Stimulated activated CD8-positive, alpha-beta memory T cell treated with anti-CD3 and anti-CD28 coated beads, Interleukin-4, amount 100 ng/mL, for 24 hours (primary cell): ENCODE data around the gene RNF169.
"Not testable (repeated sequence)": the region's sequence is repeated elsewhere in the genome, so short reads cannot be mapped to it uniquely, and the experiment has no call there.

Experiments
- DNase-seq: peaks from one replicate; pipeline ENCODE4 v3.0.0-alpha.2; 2020; ENCODE audit warnings: low read depth

Gene RNF169

GRCh38 chr11:74726547-74727182, 22.0 kb upstream of the RNF169 start:
- DNase-seq = peak; percentile 44

GRCh38 chr11:74729397-74729796, 19.3 kb upstream of the RNF169 start:
- no peak for DNase-seq

- no peak for DNase-seq
These were observed 17.9 kb upstream of the RNF169 start for GRCh38 chr11:74730571-74731260.

DNA sequence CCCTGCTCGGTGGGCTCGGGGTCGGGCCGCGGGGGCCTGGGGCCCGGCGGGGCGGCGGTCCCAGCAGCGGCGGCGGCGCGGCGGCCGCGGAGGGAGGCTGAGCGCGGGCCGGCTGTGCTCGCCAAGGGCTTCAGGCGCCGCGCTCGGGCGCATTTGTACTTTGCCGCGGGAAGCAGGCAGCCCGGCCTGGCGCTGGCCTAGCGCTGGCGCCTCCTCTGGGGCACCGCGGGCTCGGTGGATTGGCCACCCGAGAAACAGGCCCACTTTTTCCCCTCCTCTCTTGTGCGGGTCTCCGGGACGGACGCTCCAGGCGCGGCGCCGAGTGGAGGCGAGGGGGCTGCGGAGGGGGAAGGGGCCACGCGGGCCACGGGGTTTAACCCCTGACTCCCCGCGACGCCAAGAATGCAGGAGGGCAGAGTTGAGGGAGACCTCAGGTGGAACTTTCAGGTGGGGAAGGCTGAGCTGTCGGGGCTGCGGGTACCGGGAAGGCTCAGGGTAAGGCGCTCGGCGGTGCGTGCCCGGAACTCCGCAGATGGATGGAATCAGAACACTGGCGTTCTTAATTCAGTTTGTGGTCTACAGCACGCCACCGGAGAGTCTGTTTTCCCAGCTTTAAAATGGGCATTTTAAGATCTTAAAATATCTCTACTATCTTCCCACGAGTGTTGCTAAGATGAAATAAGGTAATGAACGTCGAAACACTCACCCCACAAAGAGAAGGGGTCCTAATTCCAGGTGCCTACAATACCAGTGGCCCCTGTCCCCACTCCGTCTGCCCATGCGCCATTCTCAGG, 17.2 kb upstream of the RNF169 start, which contains the start of gene CHRDL2:
CHRDL2 (minus strand) TSS at position 126 of the 794 bp plus-strand sequence. CDS start 538 bp downstream, outside the sequence.
- no peak for DNase-seq

DNA sequence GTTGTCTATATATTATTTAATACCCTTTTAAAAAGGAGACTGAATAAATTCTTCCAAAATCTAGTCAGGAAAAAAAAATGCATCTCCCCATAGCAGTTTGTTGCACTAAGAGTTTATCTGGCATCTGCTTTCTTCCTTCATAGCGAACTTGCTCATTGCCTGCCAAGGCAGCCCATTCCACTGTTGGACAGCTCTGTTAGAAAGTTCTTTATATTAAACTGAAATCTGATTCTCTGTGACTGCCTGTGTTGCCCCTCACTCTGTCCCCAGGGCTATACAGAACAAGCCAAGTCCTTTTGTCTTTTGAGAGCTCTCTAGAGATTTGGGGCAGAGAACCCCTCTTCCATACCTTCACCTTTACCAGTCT, 14.1 kb upstream of the RNF169 start:
- no peak for DNase-seq

- no peak for DNase-seq
These were observed 13.2 kb upstream of the RNF169 start for GRCh38 chr11:74735365-74735928.

- no peak for DNase-seq
These were observed 12.6 kb upstream of the RNF169 start for GRCh38 chr11:74736031-74736430.

- no peak for DNase-seq
These were observed 8.9 kb upstream of the RNF169 start for GRCh38 chr11:74739546-74740270.

- DNase-seq = no peak
These were observed 6.6 kb upstream of the RNF169 start for GRCh38 chr11:74742070-74742469.

- DNase-seq = no peak
These were observed 5.0 kb upstream of the RNF169 start for GRCh38 chr11:74743640-74744039.

DNA sequence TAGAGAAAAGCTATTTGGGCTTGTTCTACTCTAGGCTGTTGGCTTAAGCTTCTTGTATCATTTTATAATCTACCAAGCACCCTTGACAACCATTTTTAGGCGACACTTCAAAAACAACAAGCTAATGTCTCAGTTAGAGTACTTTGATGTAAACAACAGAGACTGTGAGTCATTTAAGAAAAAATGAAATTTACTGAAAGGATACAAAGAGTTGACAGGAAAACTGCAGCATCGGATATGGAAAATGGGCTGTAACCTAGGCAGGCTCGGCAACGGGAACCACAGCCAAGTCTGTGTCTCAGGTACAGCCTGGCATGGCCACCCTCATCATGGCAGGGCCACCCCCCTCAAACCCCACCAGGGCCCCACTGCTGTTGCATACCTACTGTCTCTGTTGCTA, 4.4 kb upstream of the RNF169 start:
- no peak for DNase-seq

GRCh38 chr11:74746868-74747267, 1.8 kb upstream of the RNF169 start:
- no peak for DNase-seq

DNA sequence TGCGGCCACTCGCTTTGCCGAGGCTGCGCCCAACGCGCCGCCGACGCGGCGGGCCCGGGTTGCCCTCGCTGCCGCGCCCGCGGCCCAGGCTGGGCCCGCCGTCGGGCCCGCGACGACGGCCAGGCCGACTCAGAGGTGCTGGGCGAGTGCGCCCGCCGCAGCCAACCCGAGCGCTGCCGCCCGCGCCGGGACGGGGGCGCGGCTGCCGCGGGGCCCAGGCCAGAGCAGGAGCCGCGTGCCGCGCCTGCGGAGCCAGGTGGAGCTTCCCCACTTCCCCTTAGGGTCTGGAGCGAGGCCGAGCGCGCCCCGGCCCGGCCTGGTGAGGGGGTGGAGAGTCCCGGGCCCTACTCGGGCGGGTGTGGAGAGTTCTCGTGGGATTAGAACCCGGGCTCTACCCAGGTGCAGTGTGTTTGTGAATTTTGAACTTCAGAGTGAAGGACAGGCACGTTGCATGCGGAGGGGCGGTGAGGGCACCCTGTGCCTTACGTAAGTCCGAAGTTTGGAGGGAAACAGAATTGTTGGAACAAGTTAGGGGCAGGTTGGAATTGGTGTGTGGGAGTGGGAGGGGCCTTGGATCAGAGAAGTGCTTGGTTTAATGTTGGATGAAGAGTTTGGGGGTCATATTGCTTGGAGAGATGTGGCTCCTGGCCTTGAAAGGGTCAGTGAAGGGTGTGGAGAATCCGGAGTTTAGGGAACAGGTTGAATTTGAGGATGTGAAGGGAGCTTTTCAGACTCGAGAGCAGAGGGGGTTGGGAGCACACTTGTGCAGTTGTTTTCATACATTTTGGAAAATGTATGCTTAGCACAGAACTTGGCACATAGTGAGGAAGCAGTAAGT, 697 bp downstream of the RNF169 start:
- peak; percentile 21 for DNase-seq

DNA sequence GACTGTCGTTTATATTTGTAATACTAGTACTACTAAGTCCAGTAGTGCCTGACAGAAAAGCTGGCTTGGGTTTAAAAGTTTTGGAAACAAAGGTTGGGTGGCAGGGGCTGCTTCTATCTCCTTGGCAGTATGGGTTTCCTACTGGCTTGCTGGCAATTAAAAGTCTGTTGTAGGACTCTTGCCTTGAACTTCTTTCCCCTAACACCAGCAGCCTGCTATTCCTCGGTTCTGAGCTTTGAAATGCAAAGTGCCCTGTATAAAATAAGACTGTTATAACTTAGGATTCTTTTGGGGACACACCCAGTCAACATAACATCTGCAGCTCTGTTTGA, 1.3 kb downstream of the RNF169 start:
- no peak for DNase-seq

GRCh38 chr11:74750598-74750997, 1.9 kb downstream of the RNF169 start:
- DNase-seq = not testable (repeated sequence)

DNA sequence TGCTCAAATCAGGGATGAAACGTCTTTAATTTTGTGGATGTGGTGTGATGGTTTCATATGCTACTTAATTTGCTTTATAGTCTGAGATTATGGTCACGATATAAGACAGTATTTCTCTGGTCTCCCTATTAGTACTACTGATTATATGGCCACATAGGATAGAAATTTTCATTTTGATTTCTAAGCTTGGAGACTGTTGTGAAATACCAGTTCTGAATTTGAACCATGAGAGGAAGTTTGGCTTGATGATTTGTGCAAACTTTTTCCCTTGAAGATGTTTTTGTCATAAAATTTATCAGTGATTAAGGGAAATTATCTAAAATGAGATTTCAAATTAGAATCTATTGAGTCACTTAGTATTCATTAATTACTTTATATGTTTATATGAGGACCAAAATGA, 2.7 kb downstream of the RNF169 start:
- DNase-seq = no peak

GRCh38 chr11:74754507-74755252, 6.0 kb downstream of the RNF169 start:
- DNase-seq = no peak

DNA sequence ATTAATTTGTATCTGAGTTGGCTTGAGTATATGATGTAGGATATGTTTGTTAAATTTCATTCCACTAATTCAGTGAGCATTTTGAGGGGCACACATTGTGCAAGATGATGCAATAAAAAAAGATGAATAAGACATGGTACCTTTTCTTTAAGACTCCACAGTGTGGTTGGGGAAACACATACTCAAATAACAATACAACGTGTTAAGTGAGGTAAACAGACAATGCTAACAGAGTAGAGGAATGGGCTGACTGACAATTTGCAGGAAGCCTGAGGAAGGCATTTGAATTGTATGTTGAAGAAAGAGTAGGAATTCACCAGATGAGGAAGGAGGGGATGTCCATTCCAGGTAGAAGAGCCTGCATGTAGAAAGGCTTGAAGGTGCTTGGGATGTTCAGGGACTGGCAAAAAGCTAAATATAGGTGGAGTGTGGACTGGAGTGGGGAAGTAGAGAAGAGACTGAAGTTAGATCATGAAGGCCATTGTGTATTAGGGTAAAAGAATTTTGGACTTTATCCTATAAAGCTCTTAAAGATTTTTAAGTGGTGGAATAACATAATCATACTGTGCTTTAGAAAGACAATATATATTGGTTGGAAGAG, 6.8 kb downstream of the RNF169 start:
- no peak for DNase-seq

DNA sequence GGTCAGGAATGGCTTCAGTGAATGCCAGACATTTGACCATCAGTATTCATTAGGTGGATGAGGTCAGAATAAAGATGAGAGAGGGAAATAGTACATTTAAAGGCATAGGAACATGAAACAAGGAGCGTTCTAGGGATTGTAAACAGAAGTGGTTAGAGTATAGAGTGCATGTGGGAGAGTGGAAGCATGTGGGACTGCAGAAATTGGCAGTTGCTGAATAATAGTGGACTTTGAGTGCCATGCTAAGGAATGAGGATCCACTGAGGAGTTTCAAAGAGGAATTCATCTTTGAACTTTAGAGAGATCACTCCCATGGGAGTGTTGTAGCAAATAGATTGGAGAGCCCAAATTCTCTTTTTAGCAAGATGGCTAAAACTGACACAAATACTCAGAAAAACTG, 7.9 kb downstream of the RNF169 start:
- DNase-seq = no peak

- no peak for DNase-seq
These were observed 18.3 kb downstream of the RNF169 start for GRCh38 chr11:74766905-74767304.
